Epithelial cell of proximal tubule (primary cell): Measurements from ENCODE around the gene MED13L. TPM values are rescaled to one million over a fixed set of nuclear protein-coding genes. Genes with fewer than 3 reads are reported as not detected.

ENCODE experiments used
- DNase-seq: peaks from one replicate; pipeline ENCODE4 v3.0.0-alpha.2; 2011; ENCODE audit warnings: low read depth
- H3K4me3 ChIP-seq: 2 replicates; pipeline ENCODE4 v1.5.1; 2011; ENCODE audit warnings: low read depth, mild to moderate bottlenecking, low read length
- total RNA-seq: library from RNA; depleted of rRNA; stranded (reverse); fragments of >200 nt; gene quantifications from 2 replicates; pipeline ENCODE4 v1.2.3, GENCODE V29; 2015
- TF ChIP-seq, protein P1 (sequence below): conservative IDR thresholded peaks from 2 replicates; pipeline ENCODE4 v1.5.1; 2012; ENCODE audit warnings: low read depth, mild to moderate bottlenecking, low read length

MED13L gene
- total RNA-seq, 1 donor from 2014 or later: 37.9 TPM

DNA sequence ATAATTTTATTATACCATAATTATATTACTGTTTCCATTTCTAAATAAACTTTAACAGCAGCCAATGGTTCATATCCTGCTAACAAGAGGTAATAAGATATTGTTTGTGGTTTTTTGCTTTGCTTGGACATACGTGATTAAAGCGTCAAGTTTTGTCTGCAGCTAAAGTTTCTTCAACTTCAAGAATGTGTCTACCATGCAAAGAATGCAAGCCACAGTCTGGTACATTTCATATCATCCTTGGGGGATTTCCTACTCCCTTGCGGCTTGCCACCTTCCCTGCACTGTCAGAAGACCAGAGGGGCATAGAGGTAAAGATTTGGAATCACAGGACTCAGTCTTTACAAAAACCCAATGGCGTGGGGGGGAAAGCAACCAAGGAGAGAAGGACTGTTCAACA lies 125.2 kb downstream of the MED13L start:
- no peak overlapping the region for H3K4me3 ChIP-seq
- TF ChIP-seq, protein P1, sequence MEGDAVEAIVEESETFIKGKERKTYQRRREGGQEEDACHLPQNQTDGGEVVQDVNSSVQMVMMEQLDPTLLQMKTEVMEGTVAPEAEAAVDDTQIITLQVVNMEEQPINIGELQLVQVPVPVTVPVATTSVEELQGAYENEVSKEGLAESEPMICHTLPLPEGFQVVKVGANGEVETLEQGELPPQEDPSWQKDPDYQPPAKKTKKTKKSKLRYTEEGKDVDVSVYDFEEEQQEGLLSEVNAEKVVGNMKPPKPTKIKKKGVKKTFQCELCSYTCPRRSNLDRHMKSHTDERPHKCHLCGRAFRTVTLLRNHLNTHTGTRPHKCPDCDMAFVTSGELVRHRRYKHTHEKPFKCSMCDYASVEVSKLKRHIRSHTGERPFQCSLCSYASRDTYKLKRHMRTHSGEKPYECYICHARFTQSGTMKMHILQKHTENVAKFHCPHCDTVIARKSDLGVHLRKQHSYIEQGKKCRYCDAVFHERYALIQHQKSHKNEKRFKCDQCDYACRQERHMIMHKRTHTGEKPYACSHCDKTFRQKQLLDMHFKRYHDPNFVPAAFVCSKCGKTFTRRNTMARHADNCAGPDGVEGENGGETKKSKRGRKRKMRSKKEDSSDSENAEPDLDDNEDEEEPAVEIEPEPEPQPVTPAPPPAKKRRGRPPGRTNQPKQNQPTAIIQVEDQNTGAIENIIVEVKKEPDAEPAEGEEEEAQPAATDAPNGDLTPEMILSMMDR: no peak
- peak; percentile 56 for DNase-seq

DNA sequence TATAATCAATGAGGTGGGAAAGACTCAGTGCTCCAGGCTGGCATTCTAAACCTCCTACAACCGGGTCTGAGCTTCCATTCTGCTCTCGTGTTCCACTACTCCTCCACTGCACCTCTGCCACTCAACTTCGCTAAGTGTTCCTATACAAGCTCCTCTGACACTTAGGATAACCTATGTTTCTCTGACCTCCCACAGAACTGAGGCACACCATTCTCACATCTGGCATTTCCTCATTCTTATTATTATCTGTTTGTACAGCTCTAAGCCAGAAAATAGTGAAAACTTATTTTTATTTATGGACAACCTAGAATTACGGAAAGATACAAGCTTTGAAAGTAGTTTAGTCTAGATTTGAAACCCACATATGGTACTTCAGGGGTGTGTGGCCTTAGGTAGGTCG lies 127.0 kb downstream of the MED13L start:
- TF ChIP-seq, protein P1: no peak
- DNase-seq: no peak
- H3K4me3 ChIP-seq: no peak overlapping the region

DNA sequence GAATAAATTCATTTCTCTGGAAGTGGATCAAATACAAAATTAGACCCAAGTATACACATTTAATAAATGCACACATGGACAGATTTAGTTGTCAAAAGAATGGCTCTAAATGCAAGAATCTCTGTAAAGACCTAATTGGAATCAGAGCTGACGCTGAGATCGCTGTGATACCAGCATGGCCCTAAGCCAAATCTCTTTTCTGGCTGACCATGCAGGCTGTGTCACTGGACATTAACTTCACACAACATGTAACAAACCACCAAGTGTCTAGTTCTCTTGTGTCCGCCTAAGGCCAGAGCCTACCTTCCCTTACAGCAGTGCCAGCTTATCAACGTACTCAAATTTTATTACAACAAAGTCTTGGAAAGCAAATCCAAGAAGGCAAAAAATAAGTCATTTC lies 127.5 kb downstream of the MED13L start:
- H3K4me3 ChIP-seq: no peak overlapping the region
- no peak for DNase-seq
- TF ChIP-seq, protein P1: no peak

DNA sequence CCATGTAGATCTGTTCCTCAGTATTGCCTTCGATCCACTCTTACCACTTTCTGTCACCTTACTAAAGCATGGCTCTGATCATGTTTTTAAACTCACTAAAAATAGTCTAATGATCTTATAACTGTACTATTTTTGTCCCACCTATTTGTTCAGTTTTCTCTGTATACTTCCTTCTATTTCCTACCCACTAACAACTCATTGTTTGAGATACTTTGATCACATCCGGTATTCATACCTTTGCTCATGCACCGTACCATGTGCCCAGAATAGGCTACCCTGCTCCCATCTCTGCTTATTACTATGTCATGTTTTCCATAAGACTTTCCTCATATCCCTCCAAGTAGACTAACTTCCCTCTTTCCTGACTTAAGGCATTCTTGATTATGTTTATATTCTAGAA lies 128.6 kb downstream of the MED13L start:
- no peak for DNase-seq
- TF ChIP-seq, protein P1: no peak
- H3K4me3 ChIP-seq: no peak overlapping the region

DNA sequence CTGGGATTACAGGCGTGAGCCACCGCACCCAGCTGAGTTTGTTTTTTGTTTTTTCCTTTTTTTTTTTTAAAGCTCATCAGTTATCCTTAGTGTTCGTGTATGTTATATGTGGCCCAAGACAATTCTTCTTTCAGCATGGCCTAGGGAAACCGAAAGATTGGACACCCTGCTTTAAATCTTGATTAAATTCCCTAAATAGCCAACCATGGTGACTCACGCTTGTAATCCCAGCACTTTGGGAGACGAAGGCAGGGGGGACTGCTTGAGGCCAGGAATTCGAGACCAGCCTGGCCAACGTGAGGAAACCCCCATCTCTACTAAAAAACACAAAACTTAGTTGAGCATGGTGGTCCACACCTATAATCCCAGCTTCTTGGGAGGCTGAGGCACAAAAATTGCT lies 131.1 kb downstream of the MED13L start:
- H3K4me3 ChIP-seq: no peak overlapping the region
- TF ChIP-seq, protein P1: no peak
- no peak for DNase-seq

DNA sequence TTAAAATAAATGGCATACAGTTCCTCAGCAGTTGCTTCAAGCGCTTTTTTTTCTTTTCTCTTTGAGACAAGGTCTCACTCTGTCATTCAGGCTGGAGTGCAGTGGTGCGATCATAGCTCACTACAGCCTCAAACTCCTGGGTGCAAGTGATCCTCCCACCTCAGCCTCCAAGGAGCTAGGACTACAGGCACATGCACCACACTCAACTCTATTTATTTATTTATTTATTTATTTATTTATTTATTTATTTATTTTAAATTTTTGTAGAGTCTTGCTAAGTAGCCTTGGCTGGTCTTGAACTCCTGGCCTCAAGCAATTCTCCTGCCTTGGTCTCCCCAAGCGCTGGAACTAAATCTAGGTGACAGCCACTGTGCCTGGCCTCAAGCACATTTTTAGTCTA lies 132.0 kb downstream of the MED13L start:
- TF ChIP-seq, protein P1: no peak
- no peak for DNase-seq
- no peak overlapping the region for H3K4me3 ChIP-seq

DNA sequence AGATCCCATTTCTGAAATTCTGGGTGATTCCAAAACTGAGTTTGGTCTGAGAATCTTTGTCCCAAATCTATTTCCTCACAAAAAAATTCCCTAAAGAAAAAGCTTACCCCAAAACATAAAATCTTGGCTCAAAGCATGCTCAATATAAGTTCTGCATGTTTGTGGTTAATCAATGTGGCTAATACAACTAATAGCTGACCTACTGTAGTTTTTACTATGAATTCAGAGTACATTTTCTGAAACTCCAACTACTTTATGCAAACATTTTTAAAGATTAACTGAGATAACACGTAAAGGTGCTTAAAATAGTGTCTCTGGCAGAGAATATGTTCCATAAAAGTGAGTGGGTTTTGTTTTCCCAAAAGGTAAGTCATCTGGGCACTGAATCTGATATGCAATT lies 133.1 kb downstream of the MED13L start:
- H3K4me3 ChIP-seq: no peak overlapping the region
- DNase-seq: no peak
- TF ChIP-seq, protein P1: no peak
